ENCODE results near the gene SLC2A3. TPM values are rescaled to one million over a fixed set of nuclear protein-coding genes. Genes with fewer than 3 reads are reported as not detected.

The SLC2A3 gene
- total and polyA plus RNA-seq, 2 donors (not counting 3 experiments of a cell fraction or from before 2014, with no cell fraction given), result 13.9 to 20.8 TPM

GRCh38 chr12:7879246-7879645 is 56.7 kb downstream of the SLC2A3 start:
- dilution Hi-C loops (cut with MboI; ENCODE audit: extremely low pct_ligation_motif_present, low sequenced_read_pairs) (no loop called here), intact Hi-C loops (cut with micrococcal nuclease) (no loop called here)
- Histone ChIP-seq H4K20me1 (replicated peaks; ENCODE audit: control insufficient read depth, extremely low read depth, insufficient read depth, low read length) (no peaks in the 10 kb centered on the region), H3K4me2 (ENCODE audit: insufficient read depth, low read length) (no peak overlapping the region), H3K36me3 (ENCODE audit: control insufficient read depth in 2 of 2, extremely low read depth in 1 of 2, insufficient read depth in 2 of 2, low read length in 2 of 2) (no peaks in the 10 kb centered on the region), H2AFZ (ENCODE audit: low read depth, low read length) (no peak overlapping the region), H3K4me1 (ENCODE audit: control insufficient read depth, extremely low read depth, insufficient read depth, low read length) (no peaks in the 10 kb centered on the region), H3K27ac (ENCODE audit: insufficient read depth, low read depth, low read length) (no peak overlapping the region), H3K9ac (replicated peaks; ENCODE audit: extremely low read depth, insufficient read depth, low read length) (no peak overlapping the region), H3K27me3 (ENCODE audit: control insufficient read depth in 2 of 2, insufficient read depth in 2 of 2, low read length in 2 of 2) (peaks cover under 1% of the 10 kb centered on the region in 2 experiments), H3K9me3 (replicated peaks; ENCODE audit: control insufficient read depth, insufficient read depth, low read length) (no peaks in the 10 kb centered on the region), H3K4me3 (replicated peaks in 1 of 3; ENCODE audit: insufficient read depth in 1 of 3, low read depth in 1 of 3, low read length in 3 of 3) (no peak overlapping the region), H3K79me2 (ENCODE audit: control insufficient read depth, insufficient read depth, low read length) (no peaks in the 10 kb centered on the region), H3K9me1 (replicated peaks; ENCODE audit: control insufficient read depth, extremely low read depth, insufficient read depth, low read length) (no peaks in the 10 kb centered on the region)
- ChIA-PET POLR2A (interaction anchor here (0.6 kb wide), 1 partner anchor 581 kb away, joined by 4 read pairs; no protein-coding TSS in a partner anchor), CTCF (no interaction called here)
- no TSS peak for BruUV-seq (replicated peaks)
- no peak for FAIRE-seq
- TF ChIP-seq, protein P1, sequence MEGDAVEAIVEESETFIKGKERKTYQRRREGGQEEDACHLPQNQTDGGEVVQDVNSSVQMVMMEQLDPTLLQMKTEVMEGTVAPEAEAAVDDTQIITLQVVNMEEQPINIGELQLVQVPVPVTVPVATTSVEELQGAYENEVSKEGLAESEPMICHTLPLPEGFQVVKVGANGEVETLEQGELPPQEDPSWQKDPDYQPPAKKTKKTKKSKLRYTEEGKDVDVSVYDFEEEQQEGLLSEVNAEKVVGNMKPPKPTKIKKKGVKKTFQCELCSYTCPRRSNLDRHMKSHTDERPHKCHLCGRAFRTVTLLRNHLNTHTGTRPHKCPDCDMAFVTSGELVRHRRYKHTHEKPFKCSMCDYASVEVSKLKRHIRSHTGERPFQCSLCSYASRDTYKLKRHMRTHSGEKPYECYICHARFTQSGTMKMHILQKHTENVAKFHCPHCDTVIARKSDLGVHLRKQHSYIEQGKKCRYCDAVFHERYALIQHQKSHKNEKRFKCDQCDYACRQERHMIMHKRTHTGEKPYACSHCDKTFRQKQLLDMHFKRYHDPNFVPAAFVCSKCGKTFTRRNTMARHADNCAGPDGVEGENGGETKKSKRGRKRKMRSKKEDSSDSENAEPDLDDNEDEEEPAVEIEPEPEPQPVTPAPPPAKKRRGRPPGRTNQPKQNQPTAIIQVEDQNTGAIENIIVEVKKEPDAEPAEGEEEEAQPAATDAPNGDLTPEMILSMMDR (IDR thresholded peaks at IDR 0.05; ENCODE audit: extremely low read depth in 1 of 2, insufficient read depth in 1 of 2, low read depth in 1 of 2, low read length in 2 of 2), result no peak
- TF ChIP-seq GATA2 (IDR thresholded peaks at IDR 0.05; ENCODE audit: insufficient read depth, insufficient read length, low read depth, low read length) (no peak), MYC (IDR thresholded peaks at IDR 0.05; ENCODE audit: low read depth, low read length) (no peak), POLR2AphosphoS5 (IDR thresholded peaks at IDR 0.05; ENCODE audit: insufficient read depth, low read depth, low read length) (no peak), POLR2A (IDR thresholded peaks at IDR 0.05; ENCODE audit: low read depth, low read length) (no peak), JUN (IDR thresholded peaks at IDR 0.05; ENCODE audit: borderline replicate concordance, insufficient read depth, insufficient read length, low read depth) (no peak)
- no peak for DNase-seq (ENCODE audit: low read depth, low spot score)

GRCh38 chr12:7877420-7877819 is 58.6 kb downstream of the SLC2A3 start:
- CTCF ChIA-PET, result interaction anchor here (1.2 kb wide), 1 partner anchor 30 kb away, joined by 4 read pairs; no protein-coding TSS in a partner anchor

More at GRCh38 chr12:7877420-7877819, 58.6 kb downstream of the SLC2A3 start:
- intact Hi-C loops (cut with micrococcal nuclease), result no loop called here
- H3K9me3 ChIP-seq (replicated peaks; ENCODE audit: control insufficient read depth, insufficient read depth, low read length), result no peaks in the 10 kb centered on the region
- TF ChIP-seq POLR2A (IDR thresholded peaks at IDR 0.05; ENCODE audit: low read depth, low read length) (no peak), MYC (IDR thresholded peaks at IDR 0.05; ENCODE audit: low read depth, low read length) (no peak), JUN (IDR thresholded peaks at IDR 0.05; ENCODE audit: borderline replicate concordance, insufficient read depth, insufficient read length, low read depth) (no peak), EZH2 (IDR thresholded peaks at IDR 0.05; ENCODE audit: borderline replicate concordance, low read depth, low read length, severe bottlenecking) (no peak), POLR2AphosphoS5 (IDR thresholded peaks at IDR 0.05; ENCODE audit: insufficient read depth, low read depth, low read length) (no peak), GATA2 (IDR thresholded peaks at IDR 0.05; ENCODE audit: insufficient read depth, insufficient read length, low read depth, low read length) (no peak), FOS (IDR thresholded peaks at IDR 0.05; ENCODE audit: borderline replicate concordance, insufficient read depth, low read length) (no peak)
- TF ChIP-seq, protein P1 (IDR thresholded peaks at IDR 0.05; ENCODE audit: extremely low read depth in 1 of 2, insufficient read depth in 1 of 2, low read depth in 1 of 2, low read length in 2 of 2), result no peak
- TF ChIP-seq, protein P2, sequence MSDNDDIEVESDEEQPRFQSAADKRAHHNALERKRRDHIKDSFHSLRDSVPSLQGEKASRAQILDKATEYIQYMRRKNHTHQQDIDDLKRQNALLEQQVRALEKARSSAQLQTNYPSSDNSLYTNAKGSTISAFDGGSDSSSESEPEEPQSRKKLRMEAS (IDR thresholded peaks at IDR 0.05; ENCODE audit: insufficient read depth, insufficient read length), result no peak
- DNase-seq (ENCODE audit: low read depth, low spot score) (no peak), FAIRE-seq (no peak)
- H3K9me1 ChIP-seq (replicated peaks; ENCODE audit: control insufficient read depth, extremely low read depth, insufficient read depth, low read length), result no peaks in the 10 kb centered on the region
- H3K36me3 ChIP-seq (ENCODE audit: control insufficient read depth in 2 of 2, extremely low read depth in 1 of 2, insufficient read depth in 2 of 2, low read length in 2 of 2), result no peaks in the 10 kb centered on the region
- H3K27ac ChIP-seq (ENCODE audit: insufficient read depth, low read depth, low read length), result no peak overlapping the region
- no peaks in the 10 kb centered on the region for H3K4me1 ChIP-seq (ENCODE audit: control insufficient read depth, extremely low read depth, insufficient read depth, low read length)
- H3K9ac ChIP-seq (replicated peaks; ENCODE audit: extremely low read depth, insufficient read depth, low read length), result no peak overlapping the region
- no peak overlapping the region for H3K4me2 ChIP-seq (ENCODE audit: insufficient read depth, low read length)
- H4K20me1 ChIP-seq (replicated peaks; ENCODE audit: control insufficient read depth, extremely low read depth, insufficient read depth, low read length), result no peaks in the 10 kb centered on the region
- POLR2A ChIA-PET, result interaction anchor here (0.7 kb wide), 1 partner anchor 920 kb away, joined by 3 read pairs; no protein-coding TSS in a partner anchor
- BruUV-seq (replicated peaks), result no TSS peak
- dilution Hi-C loops (cut with MboI; ENCODE audit: extremely low pct_ligation_motif_present, low sequenced_read_pairs), result no loop called here
- no peak overlapping the region for H3K4me3 ChIP-seq (replicated peaks in 1 of 3; ENCODE audit: insufficient read depth in 1 of 3, low read depth in 1 of 3, low read length in 3 of 3)
- H2AFZ ChIP-seq (ENCODE audit: low read depth, low read length), result no peak overlapping the region
- peaks cover 14 to 19% of the 10 kb centered on the region in 2 experiments for H3K27me3 ChIP-seq (ENCODE audit: control insufficient read depth in 2 of 2, insufficient read depth in 2 of 2, low read length in 2 of 2)
- H3K79me2 ChIP-seq (ENCODE audit: control insufficient read depth, insufficient read depth, low read length), result no peaks in the 10 kb centered on the region
